Psoas muscle (tissue), 8 donors: ENCODE measurements around the gene ASPHD2. TPM values are rescaled to one million over a fixed set of nuclear protein-coding genes. Genes with fewer than 3 reads are reported as not detected.

Source experiments
- ATAC-seq, 4 donors: fragments of 200-7000 bp; cut with Tn5 transposase; one replicate each; pipeline ENCODE4 v1.9.1; 2020; ENCODE audit warnings: moderate library complexity in 3 of 4, mild to moderate bottlenecking in 2 of 4
- DNase-seq, 2 donors: peaks; one replicate each; pipeline ENCODE4 v3.0.0-alpha.2; 2020
- H3K27ac ChIP-seq: fragments of 200-600 bp; one replicate; pipeline ENCODE4 v1.8.0; 2022
- H3K27me3 ChIP-seq, 3 donors: fragments of 200-600 bp in 1 of 3; one replicate each; pipeline versions ENCODE4 v1.6.1 to v1.8.0; 2013 to 2022; ENCODE audit warnings: low read length in 2 of 3, mild to moderate bottlenecking in 2 of 3, moderate library complexity in 1 of 3; ENCODE audit not compliant: insufficient read depth in 3 of 3
- H3K36me3 ChIP-seq, 2 donors: fragments of 200-600 bp in 1 of 2; one replicate each; pipeline versions ENCODE4 v1.6.1 to v1.8.0; 2013 to 2022; ENCODE audit warnings: low read depth in 1 of 2, mild to moderate bottlenecking in 1 of 2, moderate library complexity in 1 of 2; ENCODE audit not compliant: insufficient read depth in 1 of 2
- H3K4me1 ChIP-seq: fragments of 200-600 bp; one replicate; pipeline ENCODE4 v1.8.0; 2022
- H3K4me3 ChIP-seq: fragments of 200-600 bp; one replicate; pipeline ENCODE4 v1.8.0; 2022; ENCODE audit warnings: mild to moderate bottlenecking
- H3K9me3 ChIP-seq: fragments of 200-600 bp; one replicate; pipeline ENCODE4 v1.8.0; 2022
- CTCF ChIP-seq: fragments of 200-600 bp; IDR thresholded peaks from one replicate; pipeline ENCODE4 v1.8.0; 2022; ENCODE audit warnings: antibody characterized with exemption
- WGBS, 3 donors: extraction: QIAGEN DNeasy Blood & Tissue Kit; methylation state at CpG; one replicate each; pipeline versions ENCODE4 v1.1.6 to v1.1.7; 2013; 5-methylcytosine and 5-hydroxymethylcytosine counted together
- intact Hi-C, 2 donors: fragments of 100-400 bp; cut with DNase I; formaldehyde crosslinking; loops; one replicate each; pipeline versions ENCODE4 v1.11.0 to v1.14.2; 2022
- polyA plus RNA-seq, 3 donors: library from polyadenylated mRNA; stranded (reverse); fragments of 200-250 nt; gene quantifications; one replicate each; pipeline ENCODE4 v1.2.3, GENCODE V29; 2013
- total RNA-seq, 4 donors: library from RNA; stranded (reverse); fragmentation: NEBNext Ultra II Directional in 2 of 4; extraction: Animal tissue kit (Norgen Biotek cat#: 25700) in 2 of 4; gene quantifications; one replicate each; pipeline versions ENCODE4 v1.2.1 to v1.2.4, GENCODE V29; 2021 to 2023
- donor health status: healthy with polysubstance abuse.
- donor health status: DM: no; HTN: no; CAD: no; lungs with moderate emphysema.
- donor health status: Bipolar disorder and iron deficiency.
- donor health status: healthy.
- donor health status: DM: yes; HTN: yes; CAD: no.
- donor health status: DM: no; HTN: no; CAD: no.
- donor health status: DM: no; HTN: no; CAD: no.
- donor health status: DM: yes; HTN: yes; CAD: no.

Gene ASPHD2
- total and polyA plus RNA-seq, 7 donors = 0.04 to 0.38 (median 0.14) TPM; not detected in 1

DNA sequence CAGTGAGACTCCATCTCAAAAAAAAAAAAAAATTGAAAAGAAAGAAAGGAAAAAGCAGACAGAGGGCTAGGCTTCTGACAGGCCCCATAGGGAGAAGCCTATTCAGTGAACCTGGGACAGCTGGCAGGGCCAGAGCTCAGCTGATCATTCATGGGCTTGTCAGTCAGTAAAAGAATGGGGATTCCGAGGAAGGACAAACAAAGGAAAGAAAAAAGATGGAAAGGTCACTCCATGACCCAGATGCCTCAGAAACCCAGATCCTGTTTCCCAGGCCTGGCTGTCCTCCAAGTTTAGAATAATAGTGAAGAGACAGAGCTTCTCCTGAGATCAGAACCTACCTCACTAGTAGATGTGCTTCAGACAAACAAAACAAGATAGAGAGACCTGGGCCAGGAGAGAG is 34.3 kb upstream of the ASPHD2 start:
- intact Hi-C loops = loop anchor here (5.0 to 10.0 kb wide), 2 partner anchors 270 to 273 kb away; no protein-coding TSS in a partner anchor
- H3K4me1 ChIP-seq = no peaks in the 10 kb centered on the region
- ATAC-seq (no peak), DNase-seq (no peak)
- TF ChIP-seq CTCF = no peak
- no peaks in the 10 kb centered on the region for H3K27me3 ChIP-seq
- no peaks in the 10 kb centered on the region for H3K9me3 ChIP-seq
- no peaks in the 10 kb centered on the region for H3K36me3 ChIP-seq
- H3K27ac ChIP-seq = no peak overlapping the region
- 7 to 13% (median 11%) methylated on average over 1 of the region's 1 CpG for WGBS, 3 donors
- no peak overlapping the region for H3K4me3 ChIP-seq

DNA sequence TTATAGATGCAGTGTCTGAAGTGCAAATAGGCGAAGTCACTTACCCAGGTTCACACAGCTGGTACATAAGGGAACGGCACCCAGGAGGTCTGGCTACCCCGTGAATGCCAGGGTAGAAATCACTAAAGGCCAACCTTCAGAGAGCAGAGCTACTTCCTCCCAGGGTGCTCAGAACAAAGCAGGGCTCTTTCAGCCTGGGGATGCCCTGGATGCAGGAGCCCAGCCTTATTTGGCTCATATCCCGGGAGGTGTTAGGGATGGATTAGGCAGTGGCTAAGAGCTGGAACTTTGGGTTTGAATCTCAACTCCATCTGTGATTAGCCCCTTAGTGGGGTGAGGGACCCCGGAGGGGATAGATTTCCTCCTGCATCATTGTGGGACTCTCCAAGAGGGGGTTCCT is 33.1 kb upstream of the ASPHD2 start:
- no peaks in the 10 kb centered on the region for H3K4me1 ChIP-seq
- intact Hi-C loops = loop anchor here (5.0 to 10.0 kb wide), 2 partner anchors 269 to 271 kb away; no protein-coding TSS in a partner anchor
- no peaks in the 10 kb centered on the region for H3K36me3 ChIP-seq
- no peaks in the 10 kb centered on the region for H3K27me3 ChIP-seq
- 39 to 42% (median 41%) methylated on average over 5 of the region's 5 CpGs for WGBS, 3 donors
- DNase-seq (no peak), ATAC-seq (no peak)
- no peak overlapping the region for H3K4me3 ChIP-seq
- no peak for TF ChIP-seq CTCF
- H3K9me3 ChIP-seq = no peaks in the 10 kb centered on the region
- H3K27ac ChIP-seq = no peak overlapping the region

- H3K9me3 ChIP-seq = no peaks in the 10 kb centered on the region
- peak; percentile 70 to 82 (median 78) for ATAC-seq
- intact Hi-C loops = loop anchor here (2.0 to 10.0 kb wide), 3 partner anchors 62 to 269 kb away; no protein-coding TSS in a partner anchor
Observed at GRCh38 chr22:26398741-26399153, 30.3 kb upstream of the ASPHD2 start.

DNA sequence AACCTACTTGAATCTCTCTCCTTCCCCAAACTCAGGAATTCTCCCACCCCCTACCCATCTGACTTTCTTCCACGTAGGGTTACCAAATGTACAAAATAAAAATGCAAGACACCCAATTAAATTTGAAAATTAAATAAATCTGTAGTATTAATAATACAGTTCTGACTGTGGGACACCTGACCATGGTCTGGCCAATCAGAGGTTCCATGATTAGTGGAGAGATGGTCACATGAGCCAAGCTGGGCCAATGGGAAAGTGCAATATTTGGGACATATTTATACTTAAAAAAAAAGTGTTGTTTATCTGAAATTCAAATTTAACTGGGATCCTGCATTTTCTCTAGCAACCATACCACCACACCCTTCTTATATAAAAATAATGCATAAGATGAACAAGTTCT is 29.8 kb upstream of the ASPHD2 start:
- Histone ChIP-seq H3K9me3 (no peaks in the 10 kb centered on the region), H3K27ac (no peak overlapping the region), H3K36me3 (no peaks in the 10 kb centered on the region), H3K4me1 (no peaks in the 10 kb centered on the region), H3K27me3 (peaks cover 0 to 5% (median 0%) of the 10 kb centered on the region in 3 donors), H3K4me3 (no peak overlapping the region)
- intact Hi-C loops = loop anchor here (2.0 to 10.0 kb wide), 3 partner anchors 62 to 268 kb away; no protein-coding TSS in a partner anchor
- 54 to 62% (median 56%) methylated on average over 1 of the region's 1 CpG for WGBS, 3 donors
- no peak for ATAC-seq
- no peak for DNase-seq
- no peak for TF ChIP-seq CTCF

More at GRCh38 chr22:26398741-26399153, 30.3 kb upstream of the ASPHD2 start:
- TF ChIP-seq CTCF = peak; percentile 62
- Histone ChIP-seq H3K4me3 (no peak overlapping the region), H3K27me3 (peaks cover 0 to 5% (median 0%) of the 10 kb centered on the region in 3 donors), H3K36me3 (no peaks in the 10 kb centered on the region), H3K4me1 (no peaks in the 10 kb centered on the region), H3K27ac (no peak overlapping the region)
- WGBS, 3 donors = 16 to 29% (median 19%) methylated on average over 3 of the region's 3 CpGs
- peak; percentile 48 to 57 for DNase-seq

DNA sequence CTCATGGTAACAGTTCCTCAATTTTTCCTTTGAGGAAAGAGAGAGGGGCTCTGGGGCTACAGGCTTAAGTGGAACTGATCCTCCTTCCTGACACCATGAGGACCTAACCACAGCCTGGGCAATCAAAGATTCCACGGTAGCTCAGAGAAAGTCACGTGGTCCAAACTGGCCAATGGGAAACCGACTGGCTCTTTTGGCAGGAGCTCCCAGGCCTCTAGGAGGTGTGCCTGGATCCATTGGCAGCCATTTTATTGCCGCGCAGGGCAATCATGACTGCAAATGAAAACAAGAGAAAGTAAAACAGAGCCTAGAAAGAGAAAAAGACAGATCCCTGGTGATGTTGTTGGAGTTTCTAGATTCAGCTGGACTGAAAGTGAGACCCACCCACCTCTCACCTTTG is 27.3 kb upstream of the ASPHD2 start:
- H3K4me3 ChIP-seq = no peak overlapping the region
- no peak for TF ChIP-seq CTCF
- no peaks in the 10 kb centered on the region for H3K4me1 ChIP-seq
- H3K27ac ChIP-seq = no peak overlapping the region
- H3K27me3 ChIP-seq = peaks cover 0 to 11% (median 0%) of the 10 kb centered on the region in 3 donors
- intact Hi-C loops = no loop called here
- ATAC-seq = no peak
- 72 to 85% (median 77%) methylated on average over 5 of the region's 5 CpGs for WGBS, 3 donors
- DNase-seq = no peak
- H3K9me3 ChIP-seq = no peaks in the 10 kb centered on the region
- H3K36me3 ChIP-seq = no peaks in the 10 kb centered on the region
